Measurements from ENCODE around the gene NOTCH2NLA. TPM values are rescaled to one million over a fixed set of nuclear protein-coding genes. Genes with fewer than 3 reads are reported as not detected.
A peak's percentile ranks its signal among the peaks of the same experiment; 100 is the strongest.
"Not testable (repeated sequence)": the region's sequence is repeated elsewhere in the genome, so short reads cannot be mapped to it uniquely, and the experiment has no call there.

The NOTCH2NLA gene
- total and polyA plus RNA-seq, 2 donors (not counting 1 experiment from before 2014, with no cell fraction given): 60.4 to 140 TPM

- H3K79me2 ChIP-seq (ENCODE audit: control insufficient read depth, insufficient read depth, low read length); H3K9me3 ChIP-seq (ENCODE audit: control extremely low read depth in 1 of 3, control insufficient read depth in 2 of 3, insufficient read depth in 1 of 3, low read length in 2 of 3); H3K9ac ChIP-seq (ENCODE audit: low read length); ATAC-seq (ENCODE audit: low read depth); H4K20me1 ChIP-seq (ENCODE audit: control insufficient read depth, insufficient read depth, low read length, poor library complexity, severe bottlenecking); POLR2A ChIA-PET; intact Hi-C loops (cut with micrococcal nuclease); H3K27me3 ChIP-seq (replicated peaks in 1 of 4; ENCODE audit: control extremely low read depth in 1 of 4, control insufficient read depth in 3 of 4, insufficient read depth in 4 of 4, low read length in 3 of 4); H3K27me3 Mint-ChIP-seq; CTCF ChIA-PET; H3K4me3 Mint-ChIP-seq; H3K27ac Mint-ChIP-seq; H2AFZ ChIP-seq (ENCODE audit: insufficient read depth, low read depth, low read length, poor library complexity, severe bottlenecking); H3K4me3 ChIP-seq (ENCODE audit: control extremely low read depth in 1 of 5, extremely low read depth in 1 of 5, insufficient read depth in 1 of 5, low read depth in 2 of 5, low read length in 4 of 5); H3K4me1 ChIP-seq (ENCODE audit: control insufficient read depth in 2 of 2, insufficient read depth in 2 of 2, low read length in 2 of 2); H3K4me2 ChIP-seq (replicated peaks; ENCODE audit: low read depth, low read length, poor library complexity, severe bottlenecking); H3K36me3 ChIP-seq (replicated peaks in 1 of 2; ENCODE audit: control extremely low read depth in 1 of 2, control insufficient read depth in 1 of 2, extremely low read depth in 1 of 2, insufficient read depth in 2 of 2, low read length in 1 of 2); DNase-seq; H3K9me3 Mint-ChIP-seq (ENCODE audit: insufficient read depth); H3K27ac ChIP-seq (ENCODE audit: low read length in 2 of 2); H3K4me1 Mint-ChIP-seq: not testable (repeated sequence)
- WGBS (ENCODE audit: insufficient coverage): no CpG with 5 or more reads among the region's 5 CpGs
Measured at GRCh38 chr1:146273194-146273593, 44.4 kb upstream of the NOTCH2NLA start.

GRCh38 chr1:146272734-146273133 lies 43.9 kb upstream of the NOTCH2NLA start:
- no CpG with 5 or more reads among the region's 3 CpGs for WGBS (ENCODE audit: insufficient coverage)
- H3K79me2 ChIP-seq (ENCODE audit: control insufficient read depth, insufficient read depth, low read length); H4K20me1 ChIP-seq (ENCODE audit: control insufficient read depth, insufficient read depth, low read length, poor library complexity, severe bottlenecking); H3K4me1 ChIP-seq (ENCODE audit: control insufficient read depth in 2 of 2, insufficient read depth in 2 of 2, low read length in 2 of 2); H3K4me1 Mint-ChIP-seq; H3K36me3 ChIP-seq (replicated peaks in 1 of 2; ENCODE audit: control extremely low read depth in 1 of 2, control insufficient read depth in 1 of 2, extremely low read depth in 1 of 2, insufficient read depth in 2 of 2, low read length in 1 of 2); H3K9me3 Mint-ChIP-seq (ENCODE audit: insufficient read depth); H3K9me3 ChIP-seq (ENCODE audit: control extremely low read depth in 1 of 3, control insufficient read depth in 2 of 3, insufficient read depth in 1 of 3, low read length in 2 of 3); intact Hi-C loops (cut with micrococcal nuclease); DNase-seq; H2AFZ ChIP-seq (ENCODE audit: insufficient read depth, low read depth, low read length, poor library complexity, severe bottlenecking); H3K4me3 ChIP-seq (ENCODE audit: control extremely low read depth in 1 of 5, extremely low read depth in 1 of 5, insufficient read depth in 1 of 5, low read depth in 2 of 5, low read length in 4 of 5); H3K27me3 ChIP-seq (replicated peaks in 1 of 4; ENCODE audit: control extremely low read depth in 1 of 4, control insufficient read depth in 3 of 4, insufficient read depth in 4 of 4, low read length in 3 of 4); H3K4me2 ChIP-seq (replicated peaks; ENCODE audit: low read depth, low read length, poor library complexity, severe bottlenecking); CTCF ChIA-PET; H3K9ac ChIP-seq (ENCODE audit: low read length); H3K27ac Mint-ChIP-seq; H3K27me3 Mint-ChIP-seq; H3K27ac ChIP-seq (ENCODE audit: low read length in 2 of 2); ATAC-seq (ENCODE audit: low read depth); H3K4me3 Mint-ChIP-seq; POLR2A ChIA-PET: not testable (repeated sequence)

GRCh38 chr1:146271977-146272376 lies 43.2 kb upstream of the NOTCH2NLA start:
- H3K27ac Mint-ChIP-seq; H3K79me2 ChIP-seq (ENCODE audit: control insufficient read depth, insufficient read depth, low read length); DNase-seq; H3K9me3 Mint-ChIP-seq (ENCODE audit: insufficient read depth); H3K27me3 Mint-ChIP-seq; H3K4me1 Mint-ChIP-seq; H3K4me2 ChIP-seq (replicated peaks; ENCODE audit: low read depth, low read length, poor library complexity, severe bottlenecking); H3K9me3 ChIP-seq (ENCODE audit: control extremely low read depth in 1 of 3, control insufficient read depth in 2 of 3, insufficient read depth in 1 of 3, low read length in 2 of 3); H3K9ac ChIP-seq (ENCODE audit: low read length); POLR2A ChIA-PET; H3K4me3 ChIP-seq (ENCODE audit: control extremely low read depth in 1 of 5, extremely low read depth in 1 of 5, insufficient read depth in 1 of 5, low read depth in 2 of 5, low read length in 4 of 5); H2AFZ ChIP-seq (ENCODE audit: insufficient read depth, low read depth, low read length, poor library complexity, severe bottlenecking); H3K4me3 Mint-ChIP-seq; H4K20me1 ChIP-seq (ENCODE audit: control insufficient read depth, insufficient read depth, low read length, poor library complexity, severe bottlenecking); CTCF ChIA-PET; intact Hi-C loops (cut with micrococcal nuclease); H3K27me3 ChIP-seq (replicated peaks in 1 of 4; ENCODE audit: control extremely low read depth in 1 of 4, control insufficient read depth in 3 of 4, insufficient read depth in 4 of 4, low read length in 3 of 4); H3K36me3 ChIP-seq (replicated peaks in 1 of 2; ENCODE audit: control extremely low read depth in 1 of 2, control insufficient read depth in 1 of 2, extremely low read depth in 1 of 2, insufficient read depth in 2 of 2, low read length in 1 of 2); H3K27ac ChIP-seq (ENCODE audit: low read length in 2 of 2); H3K4me1 ChIP-seq (ENCODE audit: control insufficient read depth in 2 of 2, insufficient read depth in 2 of 2, low read length in 2 of 2): not testable (repeated sequence)
- peak; percentile 86 for ATAC-seq (ENCODE audit: low read depth)
- WGBS (ENCODE audit: insufficient coverage): no CpG with 5 or more reads among the region's 2 CpGs

DNA sequence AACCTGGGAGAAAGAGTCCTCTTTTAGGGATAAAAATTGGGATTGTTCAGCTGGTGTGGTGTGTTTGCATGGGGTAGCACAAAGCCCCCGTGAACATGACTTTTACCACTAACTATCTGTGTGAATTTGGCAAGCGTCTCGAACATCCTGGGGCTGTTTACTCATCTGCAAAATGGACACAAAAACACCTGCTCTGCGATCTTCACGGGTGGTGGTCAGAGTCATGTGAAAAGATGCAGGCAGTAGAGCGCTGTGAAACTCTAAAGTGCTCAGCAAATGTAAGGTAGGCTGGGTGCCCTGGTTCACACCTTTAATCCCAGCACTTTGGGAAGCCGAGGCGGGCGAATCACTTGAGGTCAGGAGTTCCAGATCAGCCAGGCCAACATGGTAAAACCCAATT lies 41.3 kb upstream of the NOTCH2NLA start:
- H3K4me1 Mint-ChIP-seq; H4K20me1 ChIP-seq (ENCODE audit: control insufficient read depth, insufficient read depth, low read length, poor library complexity, severe bottlenecking); H3K9ac ChIP-seq (ENCODE audit: low read length); H3K36me3 ChIP-seq (replicated peaks in 1 of 2; ENCODE audit: control extremely low read depth in 1 of 2, control insufficient read depth in 1 of 2, extremely low read depth in 1 of 2, insufficient read depth in 2 of 2, low read length in 1 of 2); H3K27me3 Mint-ChIP-seq; DNase-seq; H3K27ac Mint-ChIP-seq; CTCF ChIA-PET; H3K4me3 ChIP-seq (ENCODE audit: control extremely low read depth in 1 of 5, extremely low read depth in 1 of 5, insufficient read depth in 1 of 5, low read depth in 2 of 5, low read length in 4 of 5); H3K79me2 ChIP-seq (ENCODE audit: control insufficient read depth, insufficient read depth, low read length); H3K4me2 ChIP-seq (replicated peaks; ENCODE audit: low read depth, low read length, poor library complexity, severe bottlenecking); intact Hi-C loops (cut with micrococcal nuclease); H3K4me3 Mint-ChIP-seq; H3K27me3 ChIP-seq (replicated peaks in 1 of 4; ENCODE audit: control extremely low read depth in 1 of 4, control insufficient read depth in 3 of 4, insufficient read depth in 4 of 4, low read length in 3 of 4); POLR2A ChIA-PET; H2AFZ ChIP-seq (ENCODE audit: insufficient read depth, low read depth, low read length, poor library complexity, severe bottlenecking); H3K9me3 Mint-ChIP-seq (ENCODE audit: insufficient read depth); H3K9me3 ChIP-seq (ENCODE audit: control extremely low read depth in 1 of 3, control insufficient read depth in 2 of 3, insufficient read depth in 1 of 3, low read length in 2 of 3); H3K4me1 ChIP-seq (ENCODE audit: control insufficient read depth in 2 of 2, insufficient read depth in 2 of 2, low read length in 2 of 2); H3K27ac ChIP-seq (ENCODE audit: low read length in 2 of 2): not testable (repeated sequence)
- peak; percentile 57 for ATAC-seq (ENCODE audit: low read depth)
- no CpG with 5 or more reads among the region's 9 CpGs for WGBS (ENCODE audit: insufficient coverage)

Measured in B cell (primary cell).